ENCODE data around the gene CHMP1A.

The CHMP1A gene

GRCh38 chr16:89612415-89613166, 44.9 kb downstream of the CHMP1A start:
- H3K9me3 ChIP-seq (ENCODE audit: insufficient read depth, low read length), result no peaks in the 10 kb centered on the region
- no peak overlapping the region for H2AFZ ChIP-seq (ENCODE audit: low read depth, low read length)
- H3K27ac ChIP-seq (ENCODE audit: low read length), result no peak overlapping the region
- no peaks in the 10 kb centered on the region for H3K27me3 ChIP-seq (ENCODE audit: low read depth, low read length)
- no peaks in the 10 kb centered on the region for H3K79me2 ChIP-seq (ENCODE audit: low read length)
- H3K9ac ChIP-seq (ENCODE audit: low read length), result no peak overlapping the region
- H4K20me1 ChIP-seq (ENCODE audit: insufficient read depth, low read length), result no peaks in the 10 kb centered on the region
- no peak overlapping the region for H3K4me2 ChIP-seq (ENCODE audit: low read length)
- no peaks in the 10 kb centered on the region for H3K36me3 ChIP-seq (replicated peaks; ENCODE audit: low read depth, low read length)
- no peaks in the 10 kb centered on the region for H3K4me1 ChIP-seq (ENCODE audit: low read length)
- H3K4me3 ChIP-seq (ENCODE audit: low read length), result no peak overlapping the region
- TF ChIP-seq EZH2phosphoT487 (IDR thresholded peaks at IDR 0.05; ENCODE audit: low read depth), result no peak
- TF ChIP-seq, protein P1, sequence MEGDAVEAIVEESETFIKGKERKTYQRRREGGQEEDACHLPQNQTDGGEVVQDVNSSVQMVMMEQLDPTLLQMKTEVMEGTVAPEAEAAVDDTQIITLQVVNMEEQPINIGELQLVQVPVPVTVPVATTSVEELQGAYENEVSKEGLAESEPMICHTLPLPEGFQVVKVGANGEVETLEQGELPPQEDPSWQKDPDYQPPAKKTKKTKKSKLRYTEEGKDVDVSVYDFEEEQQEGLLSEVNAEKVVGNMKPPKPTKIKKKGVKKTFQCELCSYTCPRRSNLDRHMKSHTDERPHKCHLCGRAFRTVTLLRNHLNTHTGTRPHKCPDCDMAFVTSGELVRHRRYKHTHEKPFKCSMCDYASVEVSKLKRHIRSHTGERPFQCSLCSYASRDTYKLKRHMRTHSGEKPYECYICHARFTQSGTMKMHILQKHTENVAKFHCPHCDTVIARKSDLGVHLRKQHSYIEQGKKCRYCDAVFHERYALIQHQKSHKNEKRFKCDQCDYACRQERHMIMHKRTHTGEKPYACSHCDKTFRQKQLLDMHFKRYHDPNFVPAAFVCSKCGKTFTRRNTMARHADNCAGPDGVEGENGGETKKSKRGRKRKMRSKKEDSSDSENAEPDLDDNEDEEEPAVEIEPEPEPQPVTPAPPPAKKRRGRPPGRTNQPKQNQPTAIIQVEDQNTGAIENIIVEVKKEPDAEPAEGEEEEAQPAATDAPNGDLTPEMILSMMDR (IDR thresholded peaks at IDR 0.05; ENCODE audit: low read depth, low read length), result no peak

DNA sequence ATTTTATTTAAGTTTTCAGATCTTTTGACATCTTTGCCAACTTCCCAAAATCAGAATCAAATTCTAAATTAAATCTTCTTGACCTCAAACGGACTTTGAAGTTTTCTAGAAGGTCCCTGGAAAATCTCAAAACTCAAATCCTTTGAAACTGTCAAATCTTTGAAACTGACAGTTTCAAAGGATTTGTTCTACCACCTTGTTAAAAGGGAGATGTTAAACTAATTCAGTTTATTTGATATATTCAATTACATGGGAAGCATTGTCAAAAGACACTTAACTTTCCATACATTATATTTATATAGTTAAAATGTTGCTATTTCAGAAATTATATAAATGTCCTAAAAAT, 47.4 kb downstream of the CHMP1A start:
- Histone ChIP-seq H3K4me1 (ENCODE audit: low read length) (no peaks in the 10 kb centered on the region), H3K79me2 (ENCODE audit: low read length) (no peaks in the 10 kb centered on the region), H4K20me1 (ENCODE audit: insufficient read depth, low read length) (no peaks in the 10 kb centered on the region), H3K27ac (ENCODE audit: low read length) (no peak overlapping the region), H3K36me3 (replicated peaks; ENCODE audit: low read depth, low read length) (no peaks in the 10 kb centered on the region), H3K4me3 (ENCODE audit: low read length) (no peak overlapping the region), H3K27me3 (ENCODE audit: low read depth, low read length) (no peaks in the 10 kb centered on the region), H3K4me2 (ENCODE audit: low read length) (no peak overlapping the region), H3K9me3 (ENCODE audit: insufficient read depth, low read length) (no peaks in the 10 kb centered on the region), H2AFZ (ENCODE audit: low read depth, low read length) (no peak overlapping the region), H3K9ac (ENCODE audit: low read length) (no peak overlapping the region)
- no peak for TF ChIP-seq EZH2phosphoT487 (IDR thresholded peaks at IDR 0.05; ENCODE audit: low read depth)
- TF ChIP-seq, protein P1 (IDR thresholded peaks at IDR 0.05; ENCODE audit: low read depth, low read length), result no peak

DNA sequence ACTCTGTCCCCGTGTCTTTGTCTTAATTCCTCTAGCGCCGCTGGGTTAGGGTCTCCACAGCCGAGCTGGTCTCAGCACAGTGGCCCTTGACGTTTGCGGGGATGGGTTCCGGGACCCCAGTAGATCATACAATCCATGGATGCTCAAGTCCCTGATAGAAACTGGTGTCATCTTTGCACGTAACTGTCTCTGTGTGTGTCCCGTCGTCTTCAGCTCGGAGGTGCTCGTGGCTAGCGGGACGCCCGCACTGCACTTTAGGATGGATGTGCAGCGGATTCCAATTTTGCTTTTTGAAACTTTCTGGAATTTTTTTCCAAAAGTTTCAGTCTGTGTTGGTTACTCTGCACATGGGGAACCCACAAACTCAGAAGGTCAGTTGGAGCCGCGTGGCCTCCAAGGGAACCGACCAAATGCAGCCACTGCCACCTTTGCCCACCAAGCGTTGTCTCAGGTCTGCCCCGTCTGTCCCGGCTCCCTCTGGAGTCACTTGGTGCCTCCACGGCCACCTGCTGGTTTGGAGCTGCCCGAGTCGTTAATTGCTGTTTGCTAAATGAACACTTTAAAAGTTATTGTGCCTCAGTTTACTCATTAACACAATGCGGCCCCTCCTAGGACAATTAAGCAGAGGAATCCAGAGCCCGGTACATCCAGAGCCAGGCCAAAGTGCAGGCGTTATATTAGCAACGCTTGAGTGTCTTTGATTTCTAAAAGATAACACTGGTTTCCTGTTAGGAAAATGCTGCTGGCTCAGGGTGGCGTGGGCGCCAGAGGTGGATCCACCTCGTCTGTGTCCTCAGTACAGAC, 49.4 kb downstream of the CHMP1A start:
- Histone ChIP-seq H3K9me3 (ENCODE audit: insufficient read depth, low read length) (no peaks in the 10 kb centered on the region), H3K27ac (ENCODE audit: low read length) (no peak overlapping the region), H3K9ac (ENCODE audit: low read length) (no peak overlapping the region), H3K4me3 (ENCODE audit: low read length) (no peak overlapping the region), H3K4me1 (ENCODE audit: low read length) (no peaks in the 10 kb centered on the region), H3K36me3 (replicated peaks; ENCODE audit: low read depth, low read length) (no peaks in the 10 kb centered on the region), H3K27me3 (ENCODE audit: low read depth, low read length) (no peaks in the 10 kb centered on the region), H4K20me1 (ENCODE audit: insufficient read depth, low read length) (no peaks in the 10 kb centered on the region), H3K79me2 (ENCODE audit: low read length) (no peaks in the 10 kb centered on the region), H3K4me2 (ENCODE audit: low read length) (no peak overlapping the region), H2AFZ (ENCODE audit: low read depth, low read length) (no peak overlapping the region)
- TF ChIP-seq, protein P1 (IDR thresholded peaks at IDR 0.05; ENCODE audit: low read depth, low read length), result no peak
- no peak for TF ChIP-seq EZH2phosphoT487 (IDR thresholded peaks at IDR 0.05; ENCODE audit: low read depth)

- no peak overlapping the region for H3K4me2 ChIP-seq (ENCODE audit: low read length)
- H3K9me3 ChIP-seq (ENCODE audit: insufficient read depth, low read length), result no peaks in the 10 kb centered on the region
- no peaks in the 10 kb centered on the region for H3K36me3 ChIP-seq (replicated peaks; ENCODE audit: low read depth, low read length)
- no peak overlapping the region for H2AFZ ChIP-seq (ENCODE audit: low read depth, low read length)
- TF ChIP-seq, protein P1 (IDR thresholded peaks at IDR 0.05; ENCODE audit: low read depth, low read length), result no peak
- TF ChIP-seq EZH2phosphoT487 (IDR thresholded peaks at IDR 0.05; ENCODE audit: low read depth), result no peak
- no peaks in the 10 kb centered on the region for H3K27me3 ChIP-seq (ENCODE audit: low read depth, low read length)
- no peak overlapping the region for H3K27ac ChIP-seq (ENCODE audit: low read length)
- no peaks in the 10 kb centered on the region for H3K79me2 ChIP-seq (ENCODE audit: low read length)
- no peak overlapping the region for H3K4me3 ChIP-seq (ENCODE audit: low read length)
- no peaks in the 10 kb centered on the region for H4K20me1 ChIP-seq (ENCODE audit: insufficient read depth, low read length)
- H3K4me1 ChIP-seq (ENCODE audit: low read length), result no peaks in the 10 kb centered on the region
- H3K9ac ChIP-seq (ENCODE audit: low read length), result no peak overlapping the region
These were observed 50.1 kb downstream of the CHMP1A start for GRCh38 chr16:89607453-89607852.
